Measurements from ENCODE around the gene CENPQ.

CENPQ gene

GRCh38 chr6:49539102-49539501 lies 75.9 kb downstream of the CENPQ start:
- TF ChIP-seq, protein P1, sequence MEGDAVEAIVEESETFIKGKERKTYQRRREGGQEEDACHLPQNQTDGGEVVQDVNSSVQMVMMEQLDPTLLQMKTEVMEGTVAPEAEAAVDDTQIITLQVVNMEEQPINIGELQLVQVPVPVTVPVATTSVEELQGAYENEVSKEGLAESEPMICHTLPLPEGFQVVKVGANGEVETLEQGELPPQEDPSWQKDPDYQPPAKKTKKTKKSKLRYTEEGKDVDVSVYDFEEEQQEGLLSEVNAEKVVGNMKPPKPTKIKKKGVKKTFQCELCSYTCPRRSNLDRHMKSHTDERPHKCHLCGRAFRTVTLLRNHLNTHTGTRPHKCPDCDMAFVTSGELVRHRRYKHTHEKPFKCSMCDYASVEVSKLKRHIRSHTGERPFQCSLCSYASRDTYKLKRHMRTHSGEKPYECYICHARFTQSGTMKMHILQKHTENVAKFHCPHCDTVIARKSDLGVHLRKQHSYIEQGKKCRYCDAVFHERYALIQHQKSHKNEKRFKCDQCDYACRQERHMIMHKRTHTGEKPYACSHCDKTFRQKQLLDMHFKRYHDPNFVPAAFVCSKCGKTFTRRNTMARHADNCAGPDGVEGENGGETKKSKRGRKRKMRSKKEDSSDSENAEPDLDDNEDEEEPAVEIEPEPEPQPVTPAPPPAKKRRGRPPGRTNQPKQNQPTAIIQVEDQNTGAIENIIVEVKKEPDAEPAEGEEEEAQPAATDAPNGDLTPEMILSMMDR (IDR thresholded peaks at IDR 0.05; ENCODE audit: low read depth, low read length, poor library complexity, severe bottlenecking): no peak
- TF ChIP-seq EZH2phosphoT487 (IDR thresholded peaks at IDR 0.05; ENCODE audit: borderline replicate concordance, low read length): no peak
- Histone ChIP-seq H3K79me2 (ENCODE audit: control insufficient read depth, low read length) (no peaks in the 10 kb centered on the region), H3K4me1 (ENCODE audit: control insufficient read depth, low read length) (no peaks in the 10 kb centered on the region), H3K27me3 (ENCODE audit: control insufficient read depth, low read length) (no peaks in the 10 kb centered on the region), H4K20me1 (ENCODE audit: control insufficient read depth, insufficient read depth, low read depth, low read length) (no peaks in the 10 kb centered on the region), H3F3A (ENCODE audit: control insufficient read depth, insufficient read depth) (no peaks in the 10 kb centered on the region), H3K9me2 (replicated peaks; ENCODE audit: control insufficient read depth, low read length) (no peaks in the 10 kb centered on the region), H3K4me3 (ENCODE audit: low read length) (no peak overlapping the region), H3K4me2 (ENCODE audit: low read length) (no peak overlapping the region), H3K36me3 (ENCODE audit: control insufficient read depth, low read length) (no peaks in the 10 kb centered on the region), H3K27ac (ENCODE audit: low read depth, low read length) (no peak overlapping the region), H3K9me3 (ENCODE audit: control insufficient read depth, insufficient read depth, low read length) (no peaks in the 10 kb centered on the region)

GRCh38 chr6:49540614-49541013 lies 77.4 kb downstream of the CENPQ start:
- Histone ChIP-seq H3K79me2 (ENCODE audit: control insufficient read depth, low read length) (no peaks in the 10 kb centered on the region), H3K4me3 (ENCODE audit: low read length) (no peak overlapping the region), H3K27ac (ENCODE audit: low read depth, low read length) (no peak overlapping the region), H3K9me3 (ENCODE audit: control insufficient read depth, insufficient read depth, low read length) (no peaks in the 10 kb centered on the region), H3F3A (ENCODE audit: control insufficient read depth, insufficient read depth) (no peaks in the 10 kb centered on the region), H3K36me3 (ENCODE audit: control insufficient read depth, low read length) (no peaks in the 10 kb centered on the region), H3K27me3 (ENCODE audit: control insufficient read depth, low read length) (no peaks in the 10 kb centered on the region), H3K9me2 (replicated peaks; ENCODE audit: control insufficient read depth, low read length) (no peaks in the 10 kb centered on the region), H4K20me1 (ENCODE audit: control insufficient read depth, insufficient read depth, low read depth, low read length) (no peaks in the 10 kb centered on the region), H3K4me2 (ENCODE audit: low read length) (no peak overlapping the region), H3K4me1 (ENCODE audit: control insufficient read depth, low read length) (no peaks in the 10 kb centered on the region)
- no peak for TF ChIP-seq EZH2phosphoT487 (IDR thresholded peaks at IDR 0.05; ENCODE audit: borderline replicate concordance, low read length)

- H3K4me3 ChIP-seq (ENCODE audit: low read length): no peak overlapping the region
- TF ChIP-seq, protein P1 (IDR thresholded peaks at IDR 0.05; ENCODE audit: low read depth, low read length, poor library complexity, severe bottlenecking): no peak
- TF ChIP-seq EZH2phosphoT487 (IDR thresholded peaks at IDR 0.05; ENCODE audit: borderline replicate concordance, low read length): no peak
- no peak overlapping the region for H3K27ac ChIP-seq (ENCODE audit: low read depth, low read length)
- H3K9me3 ChIP-seq (ENCODE audit: control insufficient read depth, insufficient read depth, low read length): no peaks in the 10 kb centered on the region
- no peak overlapping the region for H3K4me2 ChIP-seq (ENCODE audit: low read length)
- no peaks in the 10 kb centered on the region for H3K79me2 ChIP-seq (ENCODE audit: control insufficient read depth, low read length)
- H3K27me3 ChIP-seq (ENCODE audit: control insufficient read depth, low read length): no peaks in the 10 kb centered on the region
- no peaks in the 10 kb centered on the region for H4K20me1 ChIP-seq (ENCODE audit: control insufficient read depth, insufficient read depth, low read depth, low read length)
- no peaks in the 10 kb centered on the region for H3K36me3 ChIP-seq (ENCODE audit: control insufficient read depth, low read length)
- H3K9me2 ChIP-seq (replicated peaks; ENCODE audit: control insufficient read depth, low read length): no peaks in the 10 kb centered on the region
- no peaks in the 10 kb centered on the region for H3K4me1 ChIP-seq (ENCODE audit: control insufficient read depth, low read length)
- H3F3A ChIP-seq (ENCODE audit: control insufficient read depth, insufficient read depth): no peaks in the 10 kb centered on the region
Observed at GRCh38 chr6:49541210-49541724, 78.1 kb downstream of the CENPQ start.

DNA sequence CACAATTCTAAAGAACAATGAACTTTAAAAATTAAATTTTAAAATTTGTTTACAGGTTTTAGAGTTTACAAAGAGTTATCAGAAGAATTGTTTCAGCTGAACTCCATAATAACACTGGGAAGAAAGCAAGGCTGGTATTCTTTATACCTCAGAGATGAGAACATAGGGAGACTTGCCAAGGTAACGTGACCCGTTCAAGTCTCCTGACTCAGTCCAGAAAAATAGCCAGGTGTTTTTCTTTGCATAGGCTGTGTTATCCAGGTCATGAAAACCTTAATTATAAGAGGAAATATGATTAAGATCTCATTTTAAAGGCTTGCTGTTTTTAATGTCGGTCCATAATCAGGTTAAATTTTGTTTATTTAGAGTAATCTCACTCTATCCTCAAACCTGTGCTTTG lies 78.8 kb downstream of the CENPQ start:
- H3K27ac ChIP-seq (ENCODE audit: low read depth, low read length): no peak overlapping the region
- H3K4me2 ChIP-seq (ENCODE audit: low read length): no peak overlapping the region
- no peaks in the 10 kb centered on the region for H3K4me1 ChIP-seq (ENCODE audit: control insufficient read depth, low read length)

More for the DNA sequence above, 78.8 kb downstream of the CENPQ start:
- Histone ChIP-seq H3K36me3 (ENCODE audit: control insufficient read depth, low read length) (no peaks in the 10 kb centered on the region), H3K9me2 (replicated peaks; ENCODE audit: control insufficient read depth, low read length) (no peaks in the 10 kb centered on the region), H3F3A (ENCODE audit: control insufficient read depth, insufficient read depth) (no peaks in the 10 kb centered on the region), H3K27me3 (ENCODE audit: control insufficient read depth, low read length) (no peaks in the 10 kb centered on the region), H3K79me2 (ENCODE audit: control insufficient read depth, low read length) (no peaks in the 10 kb centered on the region), H3K9me3 (ENCODE audit: control insufficient read depth, insufficient read depth, low read length) (no peaks in the 10 kb centered on the region), H4K20me1 (ENCODE audit: control insufficient read depth, insufficient read depth, low read depth, low read length) (no peaks in the 10 kb centered on the region), H3K4me3 (ENCODE audit: low read length) (no peak overlapping the region)
- TF ChIP-seq, protein P1 (IDR thresholded peaks at IDR 0.05; ENCODE audit: low read depth, low read length, poor library complexity, severe bottlenecking): no peak
- no peak for TF ChIP-seq EZH2phosphoT487 (IDR thresholded peaks at IDR 0.05; ENCODE audit: borderline replicate concordance, low read length)

Data from DOHH2 (cell line).